GM23338 (cell line): ENCODE measurements around the gene PGPEP1. TPM values are rescaled to one million over a fixed set of nuclear protein-coding genes. Genes with fewer than 3 reads are reported as not detected.

Experiments
- ATAC-seq: fragments of 200-7000 bp; cut with Tn5 transposase; 3 replicates; pipeline ENCODE4 v1.9.1; 2020
- DNase-seq: peaks from one replicate; pipeline ENCODE4 v3.0.0-alpha.2; 2015; ENCODE audit warnings: low spot score
- H2AFZ ChIP-seq: fragments of 200-600 bp; sonication (generic); 2 replicates; pipeline ENCODE4 v1.8.0; 2016; ENCODE audit warnings: antibody characterized with exemption, mild to moderate bottlenecking, moderate library complexity
- H3F3A ChIP-seq: fragments of 200-600 bp; sonication (generic); replicated peaks from 2 replicates; pipeline ENCODE4 v1.8.0; 2017; ENCODE audit warnings: antibody characterized with exemption, mixed run types, low read depth
- H3K27ac ChIP-seq: fragments of 200-600 bp; sonication (generic); 2 replicates; pipeline ENCODE4 v1.6.1; 2016; ENCODE audit warnings: low read depth
- H3K27me3 ChIP-seq: fragments of 200-600 bp; sonication (generic); 2 replicates; pipeline ENCODE4 v1.8.0; 2016; ENCODE audit warnings: mild to moderate bottlenecking, mixed run types, moderate library complexity; ENCODE audit not compliant: insufficient read depth
- H3K36me3 ChIP-seq: fragments of 200-600 bp; sonication (generic); 2 replicates; pipeline ENCODE4 v1.8.0; 2016; ENCODE audit warnings: mild to moderate bottlenecking; ENCODE audit not compliant: insufficient read depth
- H3K4me1 ChIP-seq: fragments of 200-600 bp; sonication (generic); 2 replicates; pipeline ENCODE4 v1.8.0; 2016; ENCODE audit warnings: mild to moderate bottlenecking, moderate library complexity; ENCODE audit not compliant: insufficient read depth
- H3K4me2 ChIP-seq: fragments of 200-600 bp; sonication (generic); 2 replicates; pipeline ENCODE4 v1.7.1; 2017; ENCODE audit warnings: mixed run types
- H3K4me3 ChIP-seq: fragments of 200-600 bp; sonication (generic); 2 replicates; pipeline ENCODE4 v1.6.1; 2016; ENCODE audit warnings: mixed run types
- H3K79me2 ChIP-seq: fragments of 200-600 bp; sonication (generic); replicated peaks from 2 replicates; pipeline ENCODE4 v1.8.0; 2017; ENCODE audit warnings: mild to moderate bottlenecking; ENCODE audit not compliant: insufficient read depth
- H3K9me2 ChIP-seq: fragments of 200-600 bp; sonication (generic); 2 replicates; pipeline ENCODE4 v1.8.0; 2017; ENCODE audit not compliant: insufficient read depth
- H4K20me1 ChIP-seq: fragments of 200-600 bp; sonication (generic); replicated peaks from 2 replicates; pipeline ENCODE4 v1.8.0; 2017; ENCODE audit warnings: mild to moderate bottlenecking; ENCODE audit not compliant: insufficient read depth
- H3K27ac Mint-ChIP-seq: 2 replicates; pipeline ENCODE4 v1.8.0; 2020; ENCODE audit warnings: inconsistent platforms, mild to moderate bottlenecking, moderate library complexity, mixed read lengths
- H3K27me3 Mint-ChIP-seq: 3 replicates; pipeline ENCODE4 v1.8.0; 2022; ENCODE audit warnings: low read depth, mild to moderate bottlenecking, moderate library complexity, mixed read lengths, inconsistent platforms; ENCODE audit not compliant: insufficient read depth, poor library complexity
- H3K36me3 Mint-ChIP-seq: 3 replicates; pipeline ENCODE4 v1.8.0; 2021; ENCODE audit warnings: low read depth, mild to moderate bottlenecking, inconsistent platforms, moderate library complexity, mixed read lengths
- H3K4me1 Mint-ChIP-seq: 3 replicates; pipeline ENCODE4 v1.8.0; 2020; ENCODE audit warnings: mild to moderate bottlenecking, inconsistent platforms, mixed read lengths
- H3K4me3 Mint-ChIP-seq: 3 replicates; pipeline ENCODE4 v1.8.0; 2021; ENCODE audit warnings: moderate library complexity, mild to moderate bottlenecking, inconsistent platforms, mixed read lengths
- H3K9me3 Mint-ChIP-seq: 3 replicates; pipeline ENCODE4 v1.8.0; 2020; ENCODE audit warnings: moderate library complexity, mild to moderate bottlenecking, inconsistent platforms, mixed read lengths
- CREB1 ChIP-seq: fragments of 250-450 bp; sonication (Bioruptor Pico); IDR thresholded peaks from 2 replicates; pipeline ENCODE4 v1.5.0; 2020; ENCODE audit warnings: low read depth, mild to moderate bottlenecking, moderate library complexity
- EZH2 ChIP-seq: fragments of 200-600 bp; sonication (generic); IDR thresholded peaks from one replicate; pipeline ENCODE4 v1.8.0; 2017; ENCODE audit warnings: antibody characterized with exemption, mild to moderate bottlenecking, low read depth; ENCODE audit not compliant: unreplicated experiment
- EZH2phosphoT487 ChIP-seq: fragments of 200-600 bp; sonication (generic); IDR thresholded peaks from one replicate; pipeline ENCODE4 v1.8.1; 2018; ENCODE audit warnings: antibody characterized with exemption; ENCODE audit not compliant: unreplicated experiment
- JUNB ChIP-seq: IDR thresholded peaks from one replicate; pipeline ENCODE4 v1.6.1; 2016; ENCODE audit warnings: antibody characterized with exemption; ENCODE audit not compliant: unreplicated experiment
- NANOG ChIP-seq: IDR thresholded peaks from 2 replicates; pipeline ENCODE4 v1.6.1; 2016; ENCODE audit warnings: antibody characterized with exemption, borderline replicate concordance
- POLR2AphosphoS5 ChIP-seq: IDR thresholded peaks from 2 replicates; pipeline ENCODE4 v1.6.1; 2016; ENCODE audit warnings: antibody characterized with exemption, low read depth
- STAT1 ChIP-seq: IDR thresholded peaks from one replicate; pipeline ENCODE4 v1.6.1; 2016; ENCODE audit warnings: antibody characterized with exemption; ENCODE audit not compliant: unreplicated experiment
- ZNF114 ChIP-seq: fragments of 250-450 bp; sonication (Bioruptor Pico); IDR thresholded peaks from 2 replicates; pipeline ENCODE4 v1.5.0; 2020; ENCODE audit warnings: mild to moderate bottlenecking, moderate library complexity
- ZNF331 ChIP-seq: fragments of 250-450 bp; sonication (Bioruptor Pico); IDR thresholded peaks from 2 replicates; pipeline ENCODE4 v1.5.0; 2020; ENCODE audit warnings: low read depth, mild to moderate bottlenecking, moderate library complexity
- polyA plus RNA-seq: library from polyadenylated mRNA; unstranded; fragments of >200 nt; fragmentation: Nextera tagmentation; extraction: Ambion mirVana; gene quantifications from 2 replicates; pipeline ENCODE4 v1.2.1, GENCODE V29; 2016
- total RNA-seq: library from RNA; depleted of rRNA; stranded (reverse); fragments of >200 nt; shearing (Covaris generic); gene quantifications from 2 replicates; pipeline ENCODE4 v1.2.3, GENCODE V29; 2014
- TF ChIP-seq, protein P1 (sequence below): fragments of 250-450 bp; sonication (Bioruptor Pico); IDR thresholded peaks from 2 replicates; pipeline ENCODE4 v1.5.0; 2020; ENCODE audit warnings: mild to moderate bottlenecking, moderate library complexity
- TF ChIP-seq, protein P2 (sequence below), 2 experiments: fragments of 200-600 bp in 1 of 2; sonication (generic) in 1 of 2; conservative IDR thresholded peaks; 2 replicates each; pipeline versions ENCODE4 v1.5.1 to v1.6.1; 2016 to 2017; ENCODE audit warnings: antibody characterized with exemption in 2 of 2, low read depth in 2 of 2, mild to moderate bottlenecking in 2 of 2, moderate library complexity in 1 of 2
- TF ChIP-seq, protein P3 (sequence below): IDR thresholded peaks from one replicate; pipeline ENCODE4 v1.6.1; 2018; ENCODE audit warnings: antibody characterized with exemption; ENCODE audit not compliant: unreplicated experiment
- TF ChIP-seq, protein P4 (sequence below): IDR thresholded peaks from 2 replicates; pipeline ENCODE4 v1.6.1; 2016; ENCODE audit warnings: antibody characterized with exemption

PGPEP1 gene
- total and polyA plus RNA-seq, 2 experiments from 2014 or later = 15.5 to 18.9 TPM

DNA sequence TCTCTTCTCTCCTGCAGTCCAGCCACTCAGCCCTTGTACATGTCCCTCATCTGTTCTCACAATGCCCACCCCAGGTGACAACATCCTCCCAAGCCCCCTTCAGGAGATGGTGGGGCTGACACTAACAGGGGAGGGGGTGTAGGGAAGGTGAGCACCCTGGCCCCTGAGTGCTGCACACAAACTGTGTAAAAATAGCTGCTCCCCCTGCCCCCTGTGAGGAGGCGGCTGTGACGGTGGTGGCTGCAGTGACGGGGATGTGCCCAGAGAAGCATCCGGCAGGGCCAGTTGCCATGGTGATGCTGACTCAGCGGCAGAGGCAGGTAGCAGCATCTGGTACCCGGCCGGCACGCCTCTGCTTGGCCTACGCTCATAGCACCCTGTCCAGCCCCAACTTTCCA is 45.9 kb upstream of the PGPEP1 start:
- TF ChIP-seq, protein P1, sequence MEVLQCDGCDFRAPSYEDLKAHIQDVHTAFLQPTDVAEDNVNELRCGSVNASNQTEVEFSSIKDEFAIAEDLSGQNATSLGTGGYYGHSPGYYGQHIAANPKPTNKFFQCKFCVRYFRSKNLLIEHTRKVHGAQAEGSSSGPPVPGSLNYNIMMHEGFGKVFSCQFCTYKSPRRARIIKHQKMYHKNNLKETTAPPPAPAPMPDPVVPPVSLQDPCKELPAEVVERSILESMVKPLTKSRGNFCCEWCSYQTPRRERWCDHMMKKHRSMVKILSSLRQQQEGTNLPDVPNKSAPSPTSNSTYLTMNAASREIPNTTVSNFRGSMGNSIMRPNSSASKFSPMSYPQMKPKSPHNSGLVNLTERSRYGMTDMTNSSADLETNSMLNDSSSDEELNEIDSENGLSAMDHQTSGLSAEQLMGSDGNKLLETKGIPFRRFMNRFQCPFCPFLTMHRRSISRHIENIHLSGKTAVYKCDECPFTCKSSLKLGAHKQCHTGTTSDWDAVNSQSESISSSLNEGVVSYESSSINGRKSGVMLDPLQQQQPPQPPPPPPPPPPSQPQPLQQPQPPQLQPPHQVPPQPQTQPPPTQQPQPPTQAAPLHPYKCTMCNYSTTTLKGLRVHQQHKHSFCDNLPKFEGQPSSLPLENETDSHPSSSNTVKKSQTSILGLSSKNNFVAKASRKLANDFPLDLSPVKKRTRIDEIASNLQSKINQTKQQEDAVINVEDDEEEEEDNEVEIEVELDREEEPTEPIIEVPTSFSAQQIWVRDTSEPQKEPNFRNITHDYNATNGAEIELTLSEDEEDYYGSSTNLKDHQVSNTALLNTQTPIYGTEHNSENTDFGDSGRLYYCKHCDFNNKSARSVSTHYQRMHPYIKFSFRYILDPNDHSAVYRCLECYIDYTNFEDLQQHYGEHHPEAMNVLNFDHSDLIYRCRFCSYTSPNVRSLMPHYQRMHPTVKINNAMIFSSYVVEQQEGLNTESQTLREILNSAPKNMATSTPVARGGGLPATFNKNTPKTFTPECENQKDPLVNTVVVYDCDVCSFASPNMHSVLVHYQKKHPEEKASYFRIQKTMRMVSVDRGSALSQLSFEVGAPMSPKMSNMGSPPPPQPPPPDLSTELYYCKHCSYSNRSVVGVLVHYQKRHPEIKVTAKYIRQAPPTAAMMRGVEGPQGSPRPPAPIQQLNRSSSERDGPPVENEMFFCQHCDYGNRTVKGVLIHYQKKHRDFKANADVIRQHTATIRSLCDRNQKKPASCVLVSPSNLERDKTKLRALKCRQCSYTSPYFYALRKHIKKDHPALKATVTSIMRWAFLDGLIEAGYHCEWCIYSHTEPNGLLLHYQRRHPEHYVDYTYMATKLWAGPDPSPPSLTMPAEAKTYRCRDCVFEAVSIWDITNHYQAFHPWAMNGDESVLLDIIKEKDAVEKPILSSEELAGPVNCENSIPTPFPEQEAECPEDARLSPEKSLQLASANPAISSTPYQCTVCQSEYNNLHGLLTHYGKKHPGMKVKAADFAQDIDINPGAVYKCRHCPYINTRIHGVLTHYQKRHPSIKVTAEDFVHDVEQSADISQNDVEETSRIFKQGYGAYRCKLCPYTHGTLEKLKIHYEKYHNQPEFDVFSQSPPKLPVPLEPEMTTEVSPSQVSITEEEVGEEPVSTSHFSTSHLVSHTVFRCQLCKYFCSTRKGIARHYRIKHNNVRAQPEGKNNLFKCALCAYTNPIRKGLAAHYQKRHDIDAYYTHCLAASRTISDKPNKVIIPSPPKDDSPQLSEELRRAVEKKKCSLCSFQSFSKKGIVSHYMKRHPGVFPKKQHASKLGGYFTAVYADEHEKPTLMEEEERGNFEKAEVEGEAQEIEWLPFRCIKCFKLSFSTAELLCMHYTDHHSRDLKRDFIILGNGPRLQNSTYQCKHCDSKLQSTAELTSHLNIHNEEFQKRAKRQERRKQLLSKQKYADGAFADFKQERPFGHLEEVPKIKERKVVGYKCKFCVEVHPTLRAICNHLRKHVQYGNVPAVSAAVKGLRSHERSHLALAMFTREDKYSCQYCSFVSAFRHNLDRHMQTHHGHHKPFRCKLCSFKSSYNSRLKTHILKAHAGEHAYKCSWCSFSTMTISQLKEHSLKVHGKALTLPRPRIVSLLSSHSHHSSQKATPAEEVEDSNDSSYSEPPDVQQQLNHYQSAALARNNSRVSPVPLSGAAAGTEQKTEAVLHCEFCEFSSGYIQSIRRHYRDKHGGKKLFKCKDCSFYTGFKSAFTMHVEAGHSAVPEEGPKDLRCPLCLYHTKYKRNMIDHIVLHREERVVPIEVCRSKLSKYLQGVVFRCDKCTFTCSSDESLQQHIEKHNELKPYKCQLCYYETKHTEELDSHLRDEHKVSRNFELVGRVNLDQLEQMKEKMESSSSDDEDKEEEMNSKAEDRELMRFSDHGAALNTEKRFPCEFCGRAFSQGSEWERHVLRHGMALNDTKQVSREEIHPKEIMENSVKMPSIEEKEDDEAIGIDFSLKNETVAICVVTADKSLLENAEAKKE (CRISPR knock-in tag) = no peak
- no peak for TF ChIP-seq NANOG
- TF ChIP-seq, protein P2, sequence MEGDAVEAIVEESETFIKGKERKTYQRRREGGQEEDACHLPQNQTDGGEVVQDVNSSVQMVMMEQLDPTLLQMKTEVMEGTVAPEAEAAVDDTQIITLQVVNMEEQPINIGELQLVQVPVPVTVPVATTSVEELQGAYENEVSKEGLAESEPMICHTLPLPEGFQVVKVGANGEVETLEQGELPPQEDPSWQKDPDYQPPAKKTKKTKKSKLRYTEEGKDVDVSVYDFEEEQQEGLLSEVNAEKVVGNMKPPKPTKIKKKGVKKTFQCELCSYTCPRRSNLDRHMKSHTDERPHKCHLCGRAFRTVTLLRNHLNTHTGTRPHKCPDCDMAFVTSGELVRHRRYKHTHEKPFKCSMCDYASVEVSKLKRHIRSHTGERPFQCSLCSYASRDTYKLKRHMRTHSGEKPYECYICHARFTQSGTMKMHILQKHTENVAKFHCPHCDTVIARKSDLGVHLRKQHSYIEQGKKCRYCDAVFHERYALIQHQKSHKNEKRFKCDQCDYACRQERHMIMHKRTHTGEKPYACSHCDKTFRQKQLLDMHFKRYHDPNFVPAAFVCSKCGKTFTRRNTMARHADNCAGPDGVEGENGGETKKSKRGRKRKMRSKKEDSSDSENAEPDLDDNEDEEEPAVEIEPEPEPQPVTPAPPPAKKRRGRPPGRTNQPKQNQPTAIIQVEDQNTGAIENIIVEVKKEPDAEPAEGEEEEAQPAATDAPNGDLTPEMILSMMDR (conservative IDR thresholded peaks at IDR 0.05; ENCODE audit: low read depth in 2 of 2) = no peak
- TF ChIP-seq POLR2AphosphoS5 = no peak
- TF ChIP-seq, protein P3, sequence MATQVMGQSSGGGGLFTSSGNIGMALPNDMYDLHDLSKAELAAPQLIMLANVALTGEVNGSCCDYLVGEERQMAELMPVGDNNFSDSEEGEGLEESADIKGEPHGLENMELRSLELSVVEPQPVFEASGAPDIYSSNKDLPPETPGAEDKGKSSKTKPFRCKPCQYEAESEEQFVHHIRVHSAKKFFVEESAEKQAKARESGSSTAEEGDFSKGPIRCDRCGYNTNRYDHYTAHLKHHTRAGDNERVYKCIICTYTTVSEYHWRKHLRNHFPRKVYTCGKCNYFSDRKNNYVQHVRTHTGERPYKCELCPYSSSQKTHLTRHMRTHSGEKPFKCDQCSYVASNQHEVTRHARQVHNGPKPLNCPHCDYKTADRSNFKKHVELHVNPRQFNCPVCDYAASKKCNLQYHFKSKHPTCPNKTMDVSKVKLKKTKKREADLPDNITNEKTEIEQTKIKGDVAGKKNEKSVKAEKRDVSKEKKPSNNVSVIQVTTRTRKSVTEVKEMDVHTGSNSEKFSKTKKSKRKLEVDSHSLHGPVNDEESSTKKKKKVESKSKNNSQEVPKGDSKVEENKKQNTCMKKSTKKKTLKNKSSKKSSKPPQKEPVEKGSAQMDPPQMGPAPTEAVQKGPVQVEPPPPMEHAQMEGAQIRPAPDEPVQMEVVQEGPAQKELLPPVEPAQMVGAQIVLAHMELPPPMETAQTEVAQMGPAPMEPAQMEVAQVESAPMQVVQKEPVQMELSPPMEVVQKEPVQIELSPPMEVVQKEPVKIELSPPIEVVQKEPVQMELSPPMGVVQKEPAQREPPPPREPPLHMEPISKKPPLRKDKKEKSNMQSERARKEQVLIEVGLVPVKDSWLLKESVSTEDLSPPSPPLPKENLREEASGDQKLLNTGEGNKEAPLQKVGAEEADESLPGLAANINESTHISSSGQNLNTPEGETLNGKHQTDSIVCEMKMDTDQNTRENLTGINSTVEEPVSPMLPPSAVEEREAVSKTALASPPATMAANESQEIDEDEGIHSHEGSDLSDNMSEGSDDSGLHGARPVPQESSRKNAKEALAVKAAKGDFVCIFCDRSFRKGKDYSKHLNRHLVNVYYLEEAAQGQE = no peak
- TF ChIP-seq EZH2phosphoT487 = no peak
- TF ChIP-seq, protein P4, sequence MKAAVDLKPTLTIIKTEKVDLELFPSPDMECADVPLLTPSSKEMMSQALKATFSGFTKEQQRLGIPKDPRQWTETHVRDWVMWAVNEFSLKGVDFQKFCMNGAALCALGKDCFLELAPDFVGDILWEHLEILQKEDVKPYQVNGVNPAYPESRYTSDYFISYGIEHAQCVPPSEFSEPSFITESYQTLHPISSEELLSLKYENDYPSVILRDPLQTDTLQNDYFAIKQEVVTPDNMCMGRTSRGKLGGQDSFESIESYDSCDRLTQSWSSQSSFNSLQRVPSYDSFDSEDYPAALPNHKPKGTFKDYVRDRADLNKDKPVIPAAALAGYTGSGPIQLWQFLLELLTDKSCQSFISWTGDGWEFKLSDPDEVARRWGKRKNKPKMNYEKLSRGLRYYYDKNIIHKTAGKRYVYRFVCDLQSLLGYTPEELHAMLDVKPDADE = no peak
- no peak for TF ChIP-seq EZH2
- no peak for TF ChIP-seq CREB1
- TF ChIP-seq ZNF331 (CRISPR knock-in tag) = no peak
- TF ChIP-seq ZNF114 (CRISPR knock-in tag) = no peak
- TF ChIP-seq STAT1 = no peak
- no peak for TF ChIP-seq JUNB
- Mint-ChIP-seq H3K4me3 (no peak overlapping the region), H3K36me3 (no peaks in the 10 kb centered on the region), H3K27me3 (peaks cover 23% of the 10 kb centered on the region), H3K4me1 (peaks cover 30% of the 10 kb centered on the region), H3K27ac (no peak overlapping the region), H3K9me3 (peaks cover 2% of the 10 kb centered on the region; the same call in 1 of the 3 replicates)
- DNase-seq (peak; percentile 59), ATAC-seq (no peak)
- Histone ChIP-seq H3K27me3 (no peaks in the 10 kb centered on the region), H3K9me2 (no peaks in the 10 kb centered on the region), H3K4me1 (peaks cover 38% of the 10 kb centered on the region), H2AFZ (no peak overlapping the region), H3K4me2 (peak overlapping the region; percentile 87), H3K79me2 (no peaks in the 10 kb centered on the region; the same call in 1 of the 2 replicates), H3K36me3 (no peaks in the 10 kb centered on the region), H3F3A (peaks cover 22% of the 10 kb centered on the region), H4K20me1 (no peaks in the 10 kb centered on the region), H3K27ac (no peak overlapping the region), H3K4me3 (no peak overlapping the region)
